Epithelial cell of proximal tubule (primary cell): ENCODE results near the gene RUSC2. TPM values are rescaled to one million over a fixed set of nuclear protein-coding genes. Genes with fewer than 3 reads are reported as not detected.
A peak's percentile ranks its signal among the peaks of the same experiment; 100 is the strongest.
"Not testable (repeated sequence)": the region's sequence is repeated elsewhere in the genome, so short reads cannot be mapped to it uniquely, and the experiment has no call there.

Source experiments
- DNase-seq: peaks from one replicate; pipeline ENCODE4 v3.0.0-alpha.2; 2011; ENCODE audit warnings: low read depth
- H3K4me3 ChIP-seq: 2 replicates; pipeline ENCODE4 v1.5.1; 2011; ENCODE audit warnings: low read depth, mild to moderate bottlenecking, low read length
- total RNA-seq: library from RNA; depleted of rRNA; stranded (reverse); fragments of >200 nt; gene quantifications from 2 replicates; pipeline ENCODE4 v1.2.3, GENCODE V29; 2015
- TF ChIP-seq, protein P1 (sequence below): conservative IDR thresholded peaks from 2 replicates; pipeline ENCODE4 v1.5.1; 2012; ENCODE audit warnings: low read depth, mild to moderate bottlenecking, low read length

Gene RUSC2
- total RNA-seq, 1 donor from 2014 or later, result 21.7 TPM

DNA sequence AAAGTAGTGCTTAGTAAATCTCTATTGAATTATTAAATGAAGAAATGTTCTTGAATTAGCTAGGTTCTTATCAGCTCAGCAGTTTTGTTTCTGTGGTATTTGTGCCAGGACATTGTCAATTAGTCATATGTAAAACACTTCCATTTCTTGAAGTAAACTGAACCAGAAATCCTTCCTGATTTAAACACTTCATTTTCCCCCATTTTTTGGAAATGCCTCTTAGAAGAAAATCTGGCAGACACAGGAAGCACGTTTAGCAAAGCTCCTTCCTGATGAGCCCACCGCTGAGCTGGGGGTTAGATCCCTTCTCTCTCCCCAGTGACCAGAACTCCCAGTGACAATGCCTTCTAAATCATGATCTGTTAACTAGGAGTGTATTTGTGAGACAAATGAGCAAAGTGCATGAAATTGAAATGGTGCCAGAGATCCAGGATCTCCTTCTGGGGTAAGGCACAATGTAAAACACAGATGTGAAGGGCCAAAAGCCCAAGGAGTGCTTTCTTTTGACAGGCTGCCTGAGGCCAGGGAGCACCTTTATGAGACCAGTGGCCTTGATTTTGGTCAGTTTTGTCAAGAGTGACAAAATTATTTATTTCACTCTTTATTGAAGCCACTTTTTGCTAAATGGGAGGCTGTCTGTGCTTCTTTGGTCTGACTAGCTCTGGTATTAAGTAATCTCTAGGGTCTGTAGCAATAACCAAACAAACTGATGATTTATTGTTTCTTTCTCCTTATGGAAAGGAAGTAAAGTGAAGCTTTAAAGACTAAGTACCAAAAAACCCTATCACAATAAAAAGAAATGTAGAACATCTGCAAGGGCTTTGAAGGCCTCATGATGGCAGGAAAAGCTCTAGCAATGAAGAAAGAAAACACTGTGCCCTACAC, 25.5 kb upstream of the RUSC2 start:
- DNase-seq, result no peak
- H3K4me3 ChIP-seq, result no peak overlapping the region
- TF ChIP-seq, protein P1, sequence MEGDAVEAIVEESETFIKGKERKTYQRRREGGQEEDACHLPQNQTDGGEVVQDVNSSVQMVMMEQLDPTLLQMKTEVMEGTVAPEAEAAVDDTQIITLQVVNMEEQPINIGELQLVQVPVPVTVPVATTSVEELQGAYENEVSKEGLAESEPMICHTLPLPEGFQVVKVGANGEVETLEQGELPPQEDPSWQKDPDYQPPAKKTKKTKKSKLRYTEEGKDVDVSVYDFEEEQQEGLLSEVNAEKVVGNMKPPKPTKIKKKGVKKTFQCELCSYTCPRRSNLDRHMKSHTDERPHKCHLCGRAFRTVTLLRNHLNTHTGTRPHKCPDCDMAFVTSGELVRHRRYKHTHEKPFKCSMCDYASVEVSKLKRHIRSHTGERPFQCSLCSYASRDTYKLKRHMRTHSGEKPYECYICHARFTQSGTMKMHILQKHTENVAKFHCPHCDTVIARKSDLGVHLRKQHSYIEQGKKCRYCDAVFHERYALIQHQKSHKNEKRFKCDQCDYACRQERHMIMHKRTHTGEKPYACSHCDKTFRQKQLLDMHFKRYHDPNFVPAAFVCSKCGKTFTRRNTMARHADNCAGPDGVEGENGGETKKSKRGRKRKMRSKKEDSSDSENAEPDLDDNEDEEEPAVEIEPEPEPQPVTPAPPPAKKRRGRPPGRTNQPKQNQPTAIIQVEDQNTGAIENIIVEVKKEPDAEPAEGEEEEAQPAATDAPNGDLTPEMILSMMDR, result no peak

DNA sequence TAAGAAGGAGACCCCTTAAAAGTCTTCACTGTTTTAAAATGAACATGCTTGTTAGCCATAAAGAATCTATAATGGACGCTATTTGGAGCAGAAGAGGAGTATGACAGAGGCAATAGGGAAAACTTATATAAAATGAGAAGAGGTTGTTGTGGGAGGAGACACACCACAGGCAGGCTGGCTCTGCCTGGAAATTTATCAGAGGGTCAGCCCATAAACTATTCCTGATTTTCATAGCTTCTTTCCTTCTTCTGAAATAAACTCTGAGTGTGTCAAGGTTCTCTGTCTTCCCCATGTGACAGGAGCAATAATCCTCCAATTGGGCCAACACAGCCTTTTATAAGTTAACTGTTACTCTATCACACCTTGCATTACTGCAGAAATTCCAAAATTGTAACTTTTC, 19.6 kb upstream of the RUSC2 start:
- no peak for DNase-seq
- TF ChIP-seq, protein P1, result no peak
- H3K4me3 ChIP-seq, result no peak overlapping the region

DNA sequence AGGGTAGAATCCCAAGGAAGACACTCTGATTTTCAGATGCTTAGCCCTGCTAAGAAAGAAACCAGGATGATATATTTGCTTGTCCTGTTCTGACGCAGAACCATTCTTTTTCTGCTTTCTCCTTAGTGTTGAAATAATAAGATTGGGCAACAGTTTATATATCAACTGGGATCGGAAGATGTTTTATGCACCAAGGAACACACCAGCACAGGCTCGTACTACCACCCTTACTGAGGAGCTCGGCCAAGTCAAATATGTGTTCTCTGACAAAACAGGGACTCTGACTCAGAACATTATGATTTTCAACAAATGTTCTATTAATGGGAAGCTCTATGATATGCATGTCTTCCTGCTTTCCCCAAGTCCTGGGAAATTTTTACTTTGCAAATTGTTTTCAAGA, 19.0 kb upstream of the RUSC2 start:
- TF ChIP-seq, protein P1, result no peak
- DNase-seq, result no peak
- no peak overlapping the region for H3K4me3 ChIP-seq

DNA sequence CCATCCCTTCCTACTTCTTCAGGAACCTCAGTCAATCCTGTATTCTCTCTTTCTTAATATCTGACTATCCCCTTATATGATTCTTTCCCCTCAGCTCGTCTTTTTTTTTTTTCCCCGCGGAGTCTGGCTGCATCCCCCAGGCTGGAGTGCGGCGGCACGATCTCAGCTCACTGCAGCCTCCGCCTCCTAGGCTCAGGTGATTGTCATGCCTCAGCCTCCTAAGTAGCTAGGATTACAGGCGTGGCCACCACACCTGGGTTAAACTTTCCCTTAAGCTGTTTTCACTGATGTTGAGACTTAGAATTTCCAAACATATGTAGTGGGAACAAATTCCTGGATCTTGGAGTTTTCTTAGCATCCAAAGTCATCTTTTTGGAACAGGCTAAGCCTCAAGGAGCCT, 13.3 kb upstream of the RUSC2 start:
- no peak for DNase-seq
- H3K4me3 ChIP-seq, result no peak overlapping the region
- TF ChIP-seq, protein P1, result no peak

DNA sequence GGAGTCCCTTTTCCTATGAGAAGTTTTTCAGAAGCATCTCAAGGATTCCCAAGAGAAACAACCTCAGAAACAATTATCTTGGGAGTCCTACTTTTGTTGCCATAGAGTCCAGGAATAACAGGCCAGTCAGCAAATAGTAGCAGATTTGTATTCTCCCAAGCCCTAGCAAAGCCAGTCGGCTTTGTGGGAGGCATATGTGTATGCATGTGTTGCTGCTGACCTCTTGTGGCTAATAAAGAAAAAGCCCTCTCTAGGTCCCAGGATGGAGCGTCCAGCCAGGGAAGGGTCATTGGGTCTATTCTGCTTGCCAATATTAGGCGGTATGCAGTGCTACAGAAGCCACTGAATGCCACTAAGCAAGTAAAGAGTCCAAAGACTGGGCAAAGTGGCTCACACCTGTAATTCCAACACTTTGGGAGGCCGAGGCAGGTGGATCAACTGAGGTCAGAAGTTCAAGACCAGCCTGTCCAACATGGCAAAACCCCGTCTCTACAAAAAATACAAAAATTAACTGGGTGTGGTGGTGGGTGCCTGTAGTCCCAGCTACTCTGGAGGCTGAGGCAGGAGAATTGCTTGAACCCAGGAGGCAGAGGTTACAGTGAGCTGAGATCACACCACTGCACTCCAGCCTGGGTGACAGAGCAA, 12.6 kb upstream of the RUSC2 start:
- TF ChIP-seq, protein P1, result peak; percentile 89
- DNase-seq, H3K4me3 ChIP-seq: not testable (repeated sequence)

DNA sequence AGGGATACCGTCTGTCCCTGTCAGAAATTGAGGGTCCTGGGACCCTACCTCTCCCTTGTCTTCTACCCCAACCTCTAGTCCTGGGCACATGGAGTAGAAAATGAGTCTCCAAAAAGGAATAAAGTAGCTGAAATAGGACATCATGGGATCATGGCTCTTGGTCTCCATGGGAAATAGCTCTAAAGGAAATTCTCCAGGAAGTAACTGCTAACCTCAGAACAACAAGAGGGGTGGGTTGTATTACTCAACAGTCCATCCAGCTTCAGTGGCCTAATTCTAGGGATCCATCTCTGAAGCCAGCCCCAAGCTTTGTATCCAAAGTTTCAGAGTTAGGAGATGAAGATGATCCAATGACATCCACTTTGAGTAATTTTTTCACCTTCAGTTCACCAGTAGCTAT, 11.0 kb upstream of the RUSC2 start:
- no peak for DNase-seq
- no peak overlapping the region for H3K4me3 ChIP-seq
- TF ChIP-seq, protein P1, result no peak
